Mesenchymal stem cell (in vitro differentiated cells and primary cell): ENCODE data around the gene SLC25A39.

ENCODE experiments used
- DNase-seq: peaks from one replicate; pipeline ENCODE4 v3.0.0-alpha.2; 2013
- H2AFZ ChIP-seq: one replicate; pipeline ENCODE4 v1.6.1; 2013; ENCODE audit warnings: low read depth, mild to moderate bottlenecking, control low read depth, inconsistent platforms, low read length, moderate library complexity
- H2AK5ac ChIP-seq: 2 replicates; pipeline ENCODE4 v1.6.1; 2013; ENCODE audit warnings: low read length, moderate library complexity, mild to moderate bottlenecking, inconsistent platforms; ENCODE audit not compliant: severe bottlenecking
- H2BK120ac ChIP-seq: one replicate; pipeline ENCODE4 v1.6.1; 2013; ENCODE audit warnings: low read depth, mild to moderate bottlenecking, inconsistent platforms, low read length, moderate library complexity
- H2BK12ac ChIP-seq, 2 experiments: one replicate each; pipeline ENCODE4 v1.6.1; 2013; ENCODE audit warnings: inconsistent platforms in 2 of 2, low read length in 2 of 2, mild to moderate bottlenecking in 2 of 2, moderate library complexity in 2 of 2, control low read depth in 1 of 2
- H2BK15ac ChIP-seq: one replicate; pipeline ENCODE4 v1.6.1; 2013; ENCODE audit warnings: mild to moderate bottlenecking, low read depth, inconsistent platforms; ENCODE audit not compliant: poor library complexity, severe bottlenecking
- H2BK5ac ChIP-seq: 2 replicates; pipeline ENCODE4 v1.6.1; 2013; ENCODE audit warnings: low read depth, mild to moderate bottlenecking, low read length, control low read depth, inconsistent platforms; ENCODE audit not compliant: poor library complexity, severe bottlenecking
- H3K14ac ChIP-seq, 2 experiments: one replicate each; pipeline ENCODE4 v1.6.1; 2013; ENCODE audit warnings: inconsistent platforms in 2 of 2, low read length in 2 of 2, control low read depth in 1 of 2, mild to moderate bottlenecking in 1 of 2, moderate library complexity in 1 of 2
- H3K18ac ChIP-seq, 2 experiments: one replicate each; pipeline ENCODE4 v1.6.1; 2013; ENCODE audit warnings: inconsistent platforms in 2 of 2, low read length in 2 of 2, control low read depth in 1 of 2, low read depth in 1 of 2, mild to moderate bottlenecking in 1 of 2
- H3K23ac ChIP-seq, 2 experiments: one replicate each; pipeline ENCODE4 v1.6.1; 2013; ENCODE audit warnings: inconsistent platforms in 2 of 2, low read length in 2 of 2, mild to moderate bottlenecking in 2 of 2, moderate library complexity in 2 of 2, control low read depth in 1 of 2
- H3K27ac ChIP-seq: 2 replicates; pipeline ENCODE4 v1.5.1; 2013; ENCODE audit warnings: mild to moderate bottlenecking, moderate library complexity, low read length, control low read depth, inconsistent platforms; ENCODE audit not compliant: poor library complexity, severe bottlenecking
- H3K27me3 ChIP-seq, 2 experiments: 2 replicates each; pipeline versions ENCODE4 v1.6.1 to v1.7.0; 2013; ENCODE audit warnings: low read length in 2 of 2, mild to moderate bottlenecking in 2 of 2, moderate library complexity in 2 of 2, control low read depth in 1 of 2, inconsistent platforms in 1 of 2; ENCODE audit not compliant: control insufficient read depth in 1 of 2, insufficient read depth in 1 of 2
- H3K36me3 ChIP-seq, 2 experiments: 2 replicates each; pipeline versions ENCODE4 v1.6.1 to v1.7.0; 2013; ENCODE audit warnings: low read length in 2 of 2, control low read depth in 1 of 2, inconsistent platforms in 1 of 2, low read depth in 1 of 2, mild to moderate bottlenecking in 1 of 2; ENCODE audit not compliant: insufficient read depth in 2 of 2, control insufficient read depth in 1 of 2
- H3K4ac ChIP-seq, 2 experiments: one replicate each; pipeline ENCODE4 v1.6.1; 2013; ENCODE audit warnings: inconsistent platforms in 2 of 2, low read length in 2 of 2, mild to moderate bottlenecking in 2 of 2, moderate library complexity in 2 of 2, control low read depth in 1 of 2, low read depth in 1 of 2
- H3K4me1 ChIP-seq: 2 replicates; pipeline ENCODE4 v1.6.1; 2013; ENCODE audit warnings: low read depth, low read length, control low read depth; ENCODE audit not compliant: control insufficient read depth, insufficient read depth
- H3K4me2 ChIP-seq: 2 replicates; pipeline ENCODE4 v1.6.1; 2013; ENCODE audit warnings: low read length, mild to moderate bottlenecking, inconsistent platforms; ENCODE audit not compliant: poor library complexity, severe bottlenecking
- H3K4me3 ChIP-seq, 2 experiments: 2 replicates each; pipeline versions ENCODE4 v1.5.1 to v1.7.0; 2013; ENCODE audit warnings: low read length in 2 of 2, mild to moderate bottlenecking in 2 of 2, control low read depth in 1 of 2, low read depth in 1 of 2; ENCODE audit not compliant: insufficient read depth in 1 of 2
- H3K79me1 ChIP-seq: replicated peaks from 2 replicates; pipeline ENCODE4 v1.6.1; 2013; ENCODE audit warnings: mild to moderate bottlenecking, control low read depth, low read length, inconsistent platforms; ENCODE audit not compliant: poor library complexity, severe bottlenecking
- H3K9ac ChIP-seq: 2 replicates; pipeline ENCODE4 v1.7.0; 2013; ENCODE audit warnings: mild to moderate bottlenecking, low read length, moderate library complexity
- H3K9me3 ChIP-seq: 2 replicates; pipeline ENCODE4 v1.7.0; 2013; ENCODE audit warnings: mild to moderate bottlenecking, low read length; ENCODE audit not compliant: control insufficient read depth
- H4K8ac ChIP-seq: one replicate; pipeline ENCODE4 v1.6.1; 2013; ENCODE audit warnings: inconsistent platforms, mild to moderate bottlenecking, low read length, moderate library complexity
- H4K91ac ChIP-seq: one replicate; pipeline ENCODE4 v1.6.1; 2013; ENCODE audit warnings: mild to moderate bottlenecking, low read length, inconsistent platforms
- WGBS: methylation state at CpG from one replicate; pipeline ENCODE4 v1.1.7; 2013; ENCODE audit warnings: mixed read lengths; 5-methylcytosine and 5-hydroxymethylcytosine counted together

SLC25A39 gene

GRCh38 chr17:44297975-44298374 lies 26.6 kb downstream of the SLC25A39 start:
- no peaks in the 10 kb centered on the region for H3K4me1 ChIP-seq
- H3K4ac ChIP-seq: no peak overlapping the region
- no peaks in the 10 kb centered on the region for H3K9me3 ChIP-seq
- H3K79me1 ChIP-seq: no peaks in the 10 kb centered on the region
- H2AK5ac ChIP-seq: no peak overlapping the region
- H3K4me3 ChIP-seq: no peak overlapping the region
- no peak overlapping the region for H3K4me2 ChIP-seq
- no peak overlapping the region for H2BK12ac ChIP-seq
- WGBS: 86% methylated on average over 3 of the region's 3 CpGs
- no peak overlapping the region for H2BK15ac ChIP-seq
- no peak overlapping the region for H3K14ac ChIP-seq
- H2AFZ ChIP-seq: no peak overlapping the region
- H3K23ac ChIP-seq: no peak overlapping the region
- no peak overlapping the region for H4K8ac ChIP-seq
- no peak overlapping the region for H2BK5ac ChIP-seq
- H3K27me3 ChIP-seq: peaks cover 36 to 56% of the 10 kb centered on the region in 2 experiments
- no peak overlapping the region for H4K91ac ChIP-seq
- no peak overlapping the region for H3K27ac ChIP-seq
- DNase-seq: no peak
- no peak overlapping the region for H3K18ac ChIP-seq
- no peaks in the 10 kb centered on the region for H3K36me3 ChIP-seq
- H2BK120ac ChIP-seq: no peak overlapping the region
- H3K9ac ChIP-seq: no peak overlapping the region

DNA sequence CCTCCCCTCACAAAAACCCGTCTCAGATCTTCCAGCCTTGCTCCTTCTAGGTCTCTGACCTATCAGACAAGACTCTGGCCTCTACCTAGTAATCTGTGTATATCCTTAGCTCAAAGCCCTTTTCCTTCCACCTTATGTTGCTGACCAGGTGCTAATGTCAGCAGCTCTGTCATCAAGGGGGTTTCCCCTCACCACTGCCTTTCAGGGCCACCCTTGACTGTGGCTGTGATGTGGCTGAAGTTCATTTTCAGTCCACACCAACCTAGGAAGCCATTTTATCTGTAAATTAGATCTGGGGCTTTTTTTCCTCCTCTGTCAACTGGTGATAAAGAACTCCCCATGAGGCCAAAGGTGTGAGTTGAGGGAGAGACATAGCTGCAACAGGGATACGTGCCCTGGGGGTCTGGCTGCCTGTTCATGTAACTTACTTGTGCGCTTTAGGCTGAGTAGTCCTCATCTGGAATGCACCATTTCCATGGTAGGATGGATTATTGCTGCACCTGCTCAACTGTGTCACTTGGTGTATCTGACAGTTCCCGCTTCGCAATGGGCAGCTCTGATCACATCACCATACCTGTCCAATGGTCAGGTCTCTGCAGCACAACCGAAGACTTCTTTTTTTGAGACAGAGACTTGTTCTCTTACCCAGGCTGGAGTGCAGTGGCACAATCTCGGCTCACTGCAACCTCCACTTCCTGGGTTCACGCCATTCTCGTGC lies 31.0 kb downstream of the SLC25A39 start:
- Histone ChIP-seq H2BK12ac (no peak overlapping the region), H3K4me2 (no peak overlapping the region), H3K9me3 (no peaks in the 10 kb centered on the region), H3K79me1 (no peaks in the 10 kb centered on the region), H3K4me1 (no peaks in the 10 kb centered on the region), H2AK5ac (no peak overlapping the region), H3K14ac (no peak overlapping the region), H3K4ac (no peak overlapping the region), H4K91ac (no peak overlapping the region), H3K36me3 (no peaks in the 10 kb centered on the region), H3K4me3 (no peak overlapping the region), H4K8ac (no peak overlapping the region), H3K18ac (no peak overlapping the region), H3K23ac (no peak overlapping the region), H3K9ac (no peak overlapping the region), H2BK15ac (no peak overlapping the region), H2AFZ (no peak overlapping the region), H3K27me3 (peaks cover 29 to 49% of the 10 kb centered on the region in 2 experiments), H2BK5ac (no peak overlapping the region), H3K27ac (no peak overlapping the region), H2BK120ac (no peak overlapping the region)
- no peak for DNase-seq
- WGBS: 79% methylated on average over 9 of the region's 9 CpGs

GRCh38 chr17:44287651-44288050 lies 37.0 kb downstream of the SLC25A39 start:
- no peak overlapping the region for H3K18ac ChIP-seq
- no peak overlapping the region for H4K8ac ChIP-seq
- no peaks in the 10 kb centered on the region for H3K36me3 ChIP-seq
- H3K4me1 ChIP-seq: no peaks in the 10 kb centered on the region
- H2AFZ ChIP-seq: no peak overlapping the region
- H3K23ac ChIP-seq: no peak overlapping the region
- no peak overlapping the region for H2BK120ac ChIP-seq
- no peak overlapping the region for H2BK15ac ChIP-seq
- H2BK12ac ChIP-seq: no peak overlapping the region
- H3K9me3 ChIP-seq: no peaks in the 10 kb centered on the region
- no peak overlapping the region for H3K14ac ChIP-seq
- no peaks in the 10 kb centered on the region for H3K79me1 ChIP-seq
- no peak overlapping the region for H3K27ac ChIP-seq
- H3K27me3 ChIP-seq: peaks cover 16 to 28% of the 10 kb centered on the region in 2 experiments
- no peak overlapping the region for H2AK5ac ChIP-seq
- no peak overlapping the region for H3K4me2 ChIP-seq
- WGBS: 81% methylated on average over 8 of the region's 8 CpGs
- no peak overlapping the region for H2BK5ac ChIP-seq
- H3K9ac ChIP-seq: no peak overlapping the region
- H3K4me3 ChIP-seq: no peak overlapping the region
- no peak overlapping the region for H4K91ac ChIP-seq
- no peak overlapping the region for H3K4ac ChIP-seq
- no peak for DNase-seq

DNA sequence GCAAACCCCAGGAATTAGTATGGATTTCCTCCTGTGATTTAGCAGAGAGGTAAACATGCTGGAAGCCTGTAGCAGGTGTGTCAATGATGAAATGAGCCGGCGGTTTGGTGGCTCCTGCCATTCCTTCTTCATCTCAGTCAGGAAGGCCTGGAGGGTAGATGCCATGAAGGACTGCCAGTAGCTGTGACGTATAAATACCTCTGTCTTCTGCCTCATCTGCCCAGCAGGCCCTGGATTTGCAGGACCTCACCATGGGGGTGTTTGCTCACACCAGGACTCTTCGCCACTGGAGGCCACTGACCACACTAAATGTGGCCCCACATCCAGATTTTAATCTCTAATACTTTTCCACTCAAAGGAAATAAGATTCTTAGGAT lies 40.6 kb downstream of the SLC25A39 start:
- no peak overlapping the region for H3K4me3 ChIP-seq
- H3K79me1 ChIP-seq: no peaks in the 10 kb centered on the region
- H2AFZ ChIP-seq: no peak overlapping the region
- WGBS: 100% methylated on average over 3 of the region's 4 CpGs
- no peak overlapping the region for H2BK5ac ChIP-seq
- no peaks in the 10 kb centered on the region for H3K36me3 ChIP-seq
- no peak overlapping the region for H4K91ac ChIP-seq
- no peak overlapping the region for H3K14ac ChIP-seq
- no peak overlapping the region for H3K4ac ChIP-seq
- H2BK15ac ChIP-seq: no peak overlapping the region
- H2AK5ac ChIP-seq: no peak overlapping the region
- DNase-seq: no peak
- H3K4me2 ChIP-seq: no peak overlapping the region
- H3K9me3 ChIP-seq: no peaks in the 10 kb centered on the region
- no peak overlapping the region for H3K27ac ChIP-seq
- peaks cover 8 to 15% of the 10 kb centered on the region in 2 experiments for H3K27me3 ChIP-seq
- H2BK12ac ChIP-seq: no peak overlapping the region
- no peak overlapping the region for H3K18ac ChIP-seq
- no peak overlapping the region for H3K23ac ChIP-seq
- no peak overlapping the region for H4K8ac ChIP-seq
- peaks cover 14% of the 10 kb centered on the region for H3K4me1 ChIP-seq
- H2BK120ac ChIP-seq: no peak overlapping the region
- no peak overlapping the region for H3K9ac ChIP-seq
